CD14-positive monocyte (primary cell): ENCODE measurements around the gene FAM168A. TPM values are rescaled to one million over a fixed set of nuclear protein-coding genes. Genes with fewer than 3 reads are reported as not detected.

Experiments used
- DNase-seq, 3 donors: peaks; one replicate each; pipeline ENCODE4 v3.0.0-alpha.2; 2011 to 2022
- H2AFZ ChIP-seq: 2 replicates; pipeline ENCODE4 v1.6.0; 2012; ENCODE audit warnings: mild to moderate bottlenecking, low read depth, low read length, inconsistent platforms; ENCODE audit not compliant: insufficient read depth, poor library complexity, severe bottlenecking
- H3K27ac ChIP-seq, 2 donors: 1 replicate in 1 of 2; 2 replicates in 1 of 2; pipeline ENCODE4 v1.5.1; 2012 to 2013; ENCODE audit warnings: low read length in 2 of 2, control low read depth in 1 of 2, inconsistent platforms in 1 of 2, low read depth in 1 of 2, mild to moderate bottlenecking in 1 of 2
- H3K27me3 ChIP-seq, 2 donors: one replicate each; pipeline versions ENCODE4 v1.6.0 to v1.6.1; 2011 to 2013; ENCODE audit warnings: low read length in 2 of 2; ENCODE audit not compliant: control insufficient read depth in 2 of 2, insufficient read depth in 2 of 2
- H3K36me3 ChIP-seq, 2 donors: replicated peaks in 1 of 2; 1 replicate in 1 of 2; 2 replicates in 1 of 2; pipeline versions ENCODE4 v1.5.1 to v1.6.1; 2012 to 2013; ENCODE audit warnings: low read length in 2 of 2, control low read depth in 1 of 2, inconsistent platforms in 1 of 2, mild to moderate bottlenecking in 1 of 2; ENCODE audit not compliant: insufficient read depth in 2 of 2, control insufficient read depth in 1 of 2
- H3K4me1 ChIP-seq, 2 donors: 1 replicate in 1 of 2; 2 replicates in 1 of 2; pipeline versions ENCODE4 v1.5.1 to v1.6.1; 2012 to 2013; ENCODE audit warnings: low read length in 2 of 2, control low read depth in 1 of 2, inconsistent platforms in 1 of 2, mild to moderate bottlenecking in 1 of 2, moderate library complexity in 1 of 2; ENCODE audit not compliant: insufficient read depth in 2 of 2, control insufficient read depth in 1 of 2
- H3K4me2 ChIP-seq: replicated peaks from 2 replicates; pipeline ENCODE3; 2012; ENCODE audit warnings: low read length, moderate library complexity, mild to moderate bottlenecking; ENCODE audit not compliant: poor library complexity, severe bottlenecking; ENCODE audit errors: extremely low read depth
- H3K4me3 ChIP-seq, 3 experiments: fragments of 200-600 bp in 1 of 3; sonication (generic) in 1 of 3; replicated peaks in 1 of 3; 1 replicate in 2 of 3; 2 replicates in 1 of 3; pipeline ENCODE4 v1.5.1; 2011 to 2013; ENCODE audit warnings: low read length in 3 of 3, mild to moderate bottlenecking in 3 of 3, control low read depth in 2 of 3, low read depth in 2 of 3, inconsistent platforms in 1 of 3, moderate library complexity in 1 of 3
- H3K79me2 ChIP-seq: 2 replicates; pipeline ENCODE4 v1.6.0; 2012; ENCODE audit warnings: mild to moderate bottlenecking, control low read depth, inconsistent platforms, low read length, moderate library complexity; ENCODE audit not compliant: insufficient read depth
- H3K9ac ChIP-seq: 2 replicates; pipeline ENCODE4 v1.6.0; 2017; ENCODE audit warnings: low read length, mild to moderate bottlenecking; ENCODE audit not compliant: insufficient read depth, poor library complexity, severe bottlenecking
- H3K9me3 ChIP-seq, 2 donors: replicated peaks in 1 of 2; 1 replicate in 1 of 2; 2 replicates in 1 of 2; pipeline versions ENCODE4 v1.5.1 to v1.6.1; 2012 to 2013; ENCODE audit warnings: low read length in 2 of 2, control low read depth in 1 of 2; ENCODE audit not compliant: control insufficient read depth in 1 of 2, insufficient read depth in 1 of 2
- H4K20me1 ChIP-seq: 2 replicates; pipeline ENCODE4 v1.6.0; 2012; ENCODE audit warnings: mild to moderate bottlenecking, low read length, control low read depth, moderate library complexity; ENCODE audit not compliant: insufficient read depth
- H3K27ac Mint-ChIP-seq, 7 donors: one replicate each; pipeline ENCODE4 v1.8.0; 2020; ENCODE audit warnings: mild to moderate bottlenecking in 7 of 7, mixed read lengths in 7 of 7, moderate library complexity in 6 of 7, inconsistent platforms in 2 of 7
- H3K27me3 Mint-ChIP-seq, 3 donors: one replicate each; pipeline ENCODE4 v1.8.0; 2021 to 2022; ENCODE audit warnings: low read depth in 3 of 3, mild to moderate bottlenecking in 3 of 3, mixed read lengths in 3 of 3, moderate library complexity in 3 of 3, inconsistent platforms in 1 of 3
- H3K36me3 Mint-ChIP-seq, 2 donors: one replicate each; pipeline ENCODE4 v1.8.0; 2020; ENCODE audit warnings: mixed read lengths in 2 of 2, inconsistent platforms in 1 of 2, mild to moderate bottlenecking in 1 of 2
- H3K4me1 Mint-ChIP-seq: one replicate; pipeline ENCODE4 v1.8.0; 2020; ENCODE audit warnings: mild to moderate bottlenecking, mixed read lengths
- H3K4me3 Mint-ChIP-seq, 2 donors: one replicate each; pipeline ENCODE4 v1.8.0; 2020; ENCODE audit warnings: mild to moderate bottlenecking in 2 of 2, mixed read lengths in 2 of 2, moderate library complexity in 1 of 2
- H3K9me3 Mint-ChIP-seq, 7 donors: one replicate each; pipeline ENCODE4 v1.8.0; 2020 to 2022; ENCODE audit warnings: mixed read lengths in 7 of 7, mild to moderate bottlenecking in 6 of 7, moderate library complexity in 6 of 7, inconsistent platforms in 2 of 7
- CTCF ChIP-seq: fragments of 200-600 bp; IDR thresholded peaks from one replicate; pipeline ENCODE4 v1.8.0; 2022; ENCODE audit warnings: antibody characterized with exemption, mild to moderate bottlenecking
- WGBS: methylation state at CpG from one replicate; pipeline ENCODE4 v1.1.5; 2013; ENCODE audit warnings: missing lambda C conversion rate; ENCODE audit not compliant: insufficient coverage; 5-methylcytosine and 5-hydroxymethylcytosine counted together
- intact Hi-C, 2 donors: fragments of 100-400 bp; cut with micrococcal nuclease; formaldehyde crosslinking; loops; one replicate each; pipeline versions ENCODE4 v1.15.0 to v1.15.1; 2023
- polyA plus RNA-seq, 3 donors: library from polyadenylated mRNA; depleted of rRNA in 1 of 3; unstranded in 2 of 3; stranded (reverse) in 1 of 3; fragments of 300-500 nt in 2 of 3; fragments of >200 nt in 1 of 3; fragmentation: Illumina TruSeq in 2 of 3; gene quantifications; 1 replicate in 2 of 3; 2 replicates in 1 of 3; pipeline ENCODE4 v1.2.3, GENCODE V29; 2012 to 2021

FAM168A gene
- polyA plus RNA-seq, 3 donors: 1.4 to 13.3 (median 2.1) TPM

DNA sequence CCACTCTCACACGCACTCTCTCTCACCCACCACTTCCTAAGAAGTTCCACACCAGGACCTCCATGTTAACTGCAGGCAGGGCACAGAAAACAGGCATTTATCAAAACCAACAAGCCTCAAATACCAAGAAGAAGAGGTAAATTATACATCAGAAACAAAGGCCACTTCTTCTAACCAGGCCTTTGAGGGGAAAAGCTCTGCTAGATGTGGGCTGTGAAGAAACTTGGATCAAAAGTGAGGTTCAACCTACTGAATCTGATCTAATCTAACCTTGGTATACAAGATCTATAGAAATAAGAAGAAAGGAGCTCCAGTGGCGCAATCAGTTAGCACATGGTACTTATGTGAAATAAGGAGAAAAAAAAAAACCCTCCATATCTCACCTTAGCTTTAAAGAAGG lies 91.9 kb downstream of the FAM168A start:
- Mint-ChIP-seq H3K9me3 (peaks cover 2 to 9% (median 4%) of the 10 kb centered on the region in 7 donors), H3K27me3 (peaks cover 0 to 2% (median 1%) of the 10 kb centered on the region in 3 donors), H3K4me1 (peaks cover 25% of the 10 kb centered on the region), H3K4me3 (no peak overlapping the region), H3K27ac (peak overlapping the region in 1 of 7 donors; percentile 56), H3K36me3 (peaks cover 5 to 16% of the 10 kb centered on the region in 2 donors)
- TF ChIP-seq CTCF: no peak
- H3K9me3 ChIP-seq: no peaks in the 10 kb centered on the region
- intact Hi-C loops: no loop called here
- no peaks in the 10 kb centered on the region for H3K36me3 ChIP-seq
- peaks cover 0 to 2% of the 10 kb centered on the region in 2 donors for H3K4me1 ChIP-seq
- H3K9ac ChIP-seq: no peak overlapping the region
- H3K79me2 ChIP-seq: no peaks in the 10 kb centered on the region
- H2AFZ ChIP-seq: no peak overlapping the region
- no peak for DNase-seq
- WGBS: no CpG with 5 or more reads among the region's 2 CpGs
- peaks cover 8% of the 10 kb centered on the region for H4K20me1 ChIP-seq
- no peaks in the 10 kb centered on the region for H3K27me3 ChIP-seq
- H3K27ac ChIP-seq: no peak overlapping the region
- H3K4me3 ChIP-seq: no peak overlapping the region
- H3K4me2 ChIP-seq: no peak overlapping the region

GRCh38 chr11:73498343-73498742 lies 99.6 kb downstream of the FAM168A start:
- intact Hi-C loops: no loop called here
- Histone ChIP-seq H3K4me3 (no peak overlapping the region), H3K27ac (no peak overlapping the region), H2AFZ (no peak overlapping the region), H3K9me3 (no peaks in the 10 kb centered on the region), H3K9ac (no peak overlapping the region), H3K27me3 (no peaks in the 10 kb centered on the region), H3K4me1 (peaks cover 14 to 17% of the 10 kb centered on the region in 2 donors), H3K4me2 (no peak overlapping the region), H3K36me3 (no peaks in the 10 kb centered on the region), H4K20me1 (peaks cover 14% of the 10 kb centered on the region), H3K79me2 (peaks cover 26% of the 10 kb centered on the region)
- H3K27ac Mint-ChIP-seq: no peak overlapping the region
- no peak for TF ChIP-seq CTCF
- DNase-seq: no peak
- H3K4me1 Mint-ChIP-seq: peaks cover 46% of the 10 kb centered on the region
- peaks cover 0 to 2% (median 0%) of the 10 kb centered on the region in 3 donors for H3K27me3 Mint-ChIP-seq
- H3K36me3 Mint-ChIP-seq: peaks cover 10 to 21% of the 10 kb centered on the region in 2 donors
- H3K9me3 Mint-ChIP-seq: peaks cover 0 to 5% (median 0%) of the 10 kb centered on the region in 7 donors
- no peak overlapping the region for H3K4me3 Mint-ChIP-seq
- 100% methylated on average over 3 of the region's 6 CpGs for WGBS
